ENCODE results near the gene ATP1A1. TPM values are rescaled to one million over a fixed set of nuclear protein-coding genes. Genes with fewer than 3 reads are reported as not detected.

ATP1A1 gene
- total RNA-seq, 1 experiment from 2014 or later: 378 TPM

- intact Hi-C loops (cut with micrococcal nuclease): no loop called here
- H3K4me3 Mint-ChIP-seq (ENCODE audit: unreplicated experiment): no peak overlapping the region
- peaks cover 100% of the 10 kb centered on the region for H3K36me3 Mint-ChIP-seq (ENCODE audit: insufficient read depth, unreplicated experiment)
- no peaks in the 10 kb centered on the region for H3K9me3 Mint-ChIP-seq (ENCODE audit: unreplicated experiment)
- H3K27me3 Mint-ChIP-seq (ENCODE audit: insufficient read depth, unreplicated experiment): no peaks in the 10 kb centered on the region
- no peak for DNase-seq (ENCODE audit: unreplicated experiment)
- ChIA-PET CTCF (interaction anchor here (0.5 to 1.9 kb wide), 5 partner anchors 87 to 257 kb away, joined by 3 to 9 read pairs (median 3); no protein-coding TSS in a partner anchor), POLR2A (interaction anchor here (1.1 to 7.0 kb wide), 3 partner anchors 14 to 53 kb away, joined by 3 to 30 read pairs (median 15); no protein-coding TSS in a partner anchor)
- H3K27ac Mint-ChIP-seq (ENCODE audit: low read depth, unreplicated experiment): no peak overlapping the region
- peaks cover 13% of the 10 kb centered on the region for H3K4me1 Mint-ChIP-seq (ENCODE audit: insufficient read depth, unreplicated experiment)
- BruUV-seq (replicated peaks): no TSS peak
- TF ChIP-seq CTCF (IDR thresholded peaks at IDR 0.05; ENCODE audit: unreplicated experiment): no peak
Observed at GRCh38 chr1:116396769-116397168, 23.7 kb downstream of the ATP1A1 start.

GRCh38 chr1:116397728-116398127 is 24.7 kb downstream of the ATP1A1 start:
- H3K4me3 Mint-ChIP-seq (ENCODE audit: unreplicated experiment): no peak overlapping the region
- ChIA-PET CTCF (interaction anchor here (0.6 to 1.8 kb wide), 4 partner anchors 15 to 258 kb away, joined by 3 to 9 read pairs (median 3); no protein-coding TSS in a partner anchor), POLR2A (interaction anchor here (0.8 to 7.0 kb wide), 5 partner anchors 10 to 54 kb away, joined by 3 to 30 read pairs (median 3); no protein-coding TSS in a partner anchor)
- no peak for DNase-seq (ENCODE audit: unreplicated experiment)
- H3K27ac Mint-ChIP-seq (ENCODE audit: low read depth, unreplicated experiment): no peak overlapping the region
- H3K36me3 Mint-ChIP-seq (ENCODE audit: insufficient read depth, unreplicated experiment): peaks cover 100% of the 10 kb centered on the region
- no peaks in the 10 kb centered on the region for H3K9me3 Mint-ChIP-seq (ENCODE audit: unreplicated experiment)
- peaks cover 11% of the 10 kb centered on the region for H3K4me1 Mint-ChIP-seq (ENCODE audit: insufficient read depth, unreplicated experiment)
- intact Hi-C loops (cut with micrococcal nuclease): no loop called here
- no peaks in the 10 kb centered on the region for H3K27me3 Mint-ChIP-seq (ENCODE audit: insufficient read depth, unreplicated experiment)
- TF ChIP-seq CTCF (IDR thresholded peaks at IDR 0.05; ENCODE audit: unreplicated experiment): no peak
- no TSS peak for BruUV-seq (replicated peaks)

GRCh38 chr1:116400780-116401179 is 27.7 kb downstream of the ATP1A1 start:
- CTCF ChIA-PET: interaction anchor here (1.0 to 1.4 kb wide), 3 partner anchors 9 to 262 kb away, joined by 3 to 5 read pairs (median 5); no protein-coding TSS in a partner anchor
- DNase-seq (ENCODE audit: unreplicated experiment): no peak
- peaks cover 100% of the 10 kb centered on the region for H3K36me3 Mint-ChIP-seq (ENCODE audit: insufficient read depth, unreplicated experiment)
- peaks cover 14% of the 10 kb centered on the region for H3K4me1 Mint-ChIP-seq (ENCODE audit: insufficient read depth, unreplicated experiment)
- no peak overlapping the region for H3K27ac Mint-ChIP-seq (ENCODE audit: low read depth, unreplicated experiment)
- H3K27me3 Mint-ChIP-seq (ENCODE audit: insufficient read depth, unreplicated experiment): no peaks in the 10 kb centered on the region
- no peak overlapping the region for H3K4me3 Mint-ChIP-seq (ENCODE audit: unreplicated experiment)
- no TSS peak for BruUV-seq (replicated peaks)
- H3K9me3 Mint-ChIP-seq (ENCODE audit: unreplicated experiment): no peaks in the 10 kb centered on the region
- TF ChIP-seq CTCF (IDR thresholded peaks at IDR 0.05; ENCODE audit: unreplicated experiment): no peak
- intact Hi-C loops (cut with micrococcal nuclease): no loop called here
- POLR2A ChIA-PET: interaction anchor here (1.2 to 1.3 kb wide), 2 partner anchors 17 to 25 kb away, joined by 3 to 5 read pairs; no protein-coding TSS in a partner anchor

GRCh38 chr1:116401646-116402176 is 28.7 kb downstream of the ATP1A1 start:
- Mint-ChIP-seq H3K4me3 (ENCODE audit: unreplicated experiment) (no peak overlapping the region), H3K9me3 (ENCODE audit: unreplicated experiment) (no peaks in the 10 kb centered on the region), H3K27ac (ENCODE audit: low read depth, unreplicated experiment) (peak overlapping the region; percentile 66), H3K27me3 (ENCODE audit: insufficient read depth, unreplicated experiment) (no peaks in the 10 kb centered on the region), H3K4me1 (ENCODE audit: insufficient read depth, unreplicated experiment) (peaks cover 18% of the 10 kb centered on the region), H3K36me3 (ENCODE audit: insufficient read depth, unreplicated experiment) (peaks cover 100% of the 10 kb centered on the region)
- CTCF ChIA-PET: interaction anchor here (0.6 to 2.6 kb wide), 5 partner anchors 10 to 263 kb away, joined by 3 to 14 read pairs (median 4); no protein-coding TSS in a partner anchor
- TF ChIP-seq CTCF (IDR thresholded peaks at IDR 0.05; ENCODE audit: unreplicated experiment): no peak
- DNase-seq (ENCODE audit: unreplicated experiment): no peak
- BruUV-seq (replicated peaks): no TSS peak
- intact Hi-C loops (cut with micrococcal nuclease): no loop called here
- POLR2A ChIA-PET: interaction anchor here (1.2 to 1.3 kb wide), 3 partner anchors 14 to 26 kb away, joined by 3 to 5 read pairs (median 4); no protein-coding TSS in a partner anchor
